Fibroblast of gingiva (primary cell): ENCODE results near the gene RHD.
"Not testable (repeated sequence)": the region's sequence is repeated elsewhere in the genome, so short reads cannot be mapped to it uniquely, and the experiment has no call there.

Experiments used
- DNase-seq: peaks from one replicate; pipeline ENCODE4 v3.0.0-alpha.2; 2011; ENCODE audit warnings: low read depth

Gene RHD

DNA sequence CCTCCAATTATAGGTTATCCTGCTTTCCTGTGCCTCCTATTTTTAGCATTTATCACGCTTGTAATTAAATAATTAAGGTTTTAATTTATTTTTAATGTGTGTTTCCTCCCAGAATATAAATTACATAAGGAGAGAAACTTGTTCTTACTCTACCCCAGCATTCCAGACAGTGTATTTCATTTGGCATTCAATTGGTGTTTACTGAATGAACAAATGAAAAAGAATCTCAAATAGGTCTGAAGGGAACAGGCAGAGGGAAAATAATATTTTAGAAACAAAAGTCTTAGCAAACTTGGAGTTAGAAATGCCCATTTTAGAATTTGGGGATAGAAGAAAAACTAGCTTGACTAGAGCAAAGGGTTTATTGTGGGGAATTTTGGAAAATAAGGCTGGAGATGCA is 15.1 kb upstream of the RHD start:
- DNase-seq = no peak

- DNase-seq = peak; percentile 48
Measured at GRCh38 chr1:25259813-25260212, 12.5 kb upstream of the RHD start.

DNA sequence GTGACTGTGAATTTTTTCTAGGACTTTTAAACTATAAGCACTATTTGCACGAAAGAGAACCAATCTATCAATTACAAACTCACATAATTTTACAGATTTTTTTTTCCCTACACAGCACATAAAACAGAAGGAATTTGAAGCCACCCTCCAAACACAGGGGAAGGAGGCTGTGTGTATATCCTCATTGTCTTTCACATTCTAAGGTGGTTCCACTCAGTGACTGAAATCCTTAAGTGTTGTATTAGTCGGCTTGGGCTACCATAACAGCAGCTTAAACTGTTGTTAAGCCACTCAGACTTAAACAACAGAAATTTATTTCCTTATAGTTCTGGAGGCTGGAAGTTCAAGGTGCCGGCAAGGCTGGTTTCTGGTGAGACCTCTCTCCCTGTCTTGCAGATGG is 12.0 kb upstream of the RHD start:
- not testable (repeated sequence) for DNase-seq

GRCh38 chr1:25266554-25267287 is 5.6 kb upstream of the RHD start:
- not testable (repeated sequence) for DNase-seq

- peak; percentile 71 for DNase-seq
Measured at GRCh38 chr1:25267288-25268142, 4.8 kb upstream of the RHD start.

- not testable (repeated sequence) for DNase-seq
Measured at GRCh38 chr1:25268143-25268760, 4.1 kb upstream of the RHD start.

DNA sequence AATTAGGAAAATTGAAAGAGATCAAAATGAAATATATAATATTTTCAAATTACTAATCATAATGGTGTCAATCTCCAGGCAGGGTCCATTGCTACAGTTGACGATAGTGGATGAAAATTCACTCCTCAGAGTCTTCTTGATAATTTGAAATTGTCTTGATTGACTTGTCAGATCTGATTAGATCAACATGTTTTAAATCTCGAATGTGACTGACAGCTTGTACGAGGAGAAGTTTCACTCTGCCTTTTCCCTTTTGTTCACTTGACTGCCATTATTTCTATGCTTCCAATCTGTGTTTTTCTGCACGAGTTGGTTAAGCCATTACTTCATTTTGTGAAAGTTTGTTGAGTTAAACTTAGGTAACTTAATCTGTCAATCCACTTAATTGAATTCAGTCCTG is 3.3 kb downstream of the RHD start:
- DNase-seq = not testable (repeated sequence)

DNA sequence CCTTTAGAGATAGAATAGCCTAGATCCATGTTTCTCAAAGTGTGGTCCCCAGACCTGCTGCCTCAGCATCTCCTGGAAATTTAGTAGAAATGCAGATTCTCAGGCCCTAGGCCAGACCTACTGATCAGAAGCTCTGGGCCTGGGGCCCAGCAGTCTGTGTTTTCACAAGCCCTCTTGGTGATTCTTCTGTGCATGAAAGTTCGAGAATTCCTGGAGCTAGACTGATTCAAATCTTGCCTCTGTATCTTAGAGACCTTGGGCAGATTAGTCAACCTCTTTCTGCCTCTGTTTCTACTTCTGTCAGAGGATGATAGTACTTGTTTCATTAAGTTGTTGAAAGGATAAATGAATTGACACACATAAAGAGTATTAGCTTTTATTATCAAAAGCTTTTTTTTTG is 5.0 kb downstream of the RHD start:
- not testable (repeated sequence) for DNase-seq

GRCh38 chr1:25278358-25278757 is 6.0 kb downstream of the RHD start:
- DNase-seq = not testable (repeated sequence)

DNA sequence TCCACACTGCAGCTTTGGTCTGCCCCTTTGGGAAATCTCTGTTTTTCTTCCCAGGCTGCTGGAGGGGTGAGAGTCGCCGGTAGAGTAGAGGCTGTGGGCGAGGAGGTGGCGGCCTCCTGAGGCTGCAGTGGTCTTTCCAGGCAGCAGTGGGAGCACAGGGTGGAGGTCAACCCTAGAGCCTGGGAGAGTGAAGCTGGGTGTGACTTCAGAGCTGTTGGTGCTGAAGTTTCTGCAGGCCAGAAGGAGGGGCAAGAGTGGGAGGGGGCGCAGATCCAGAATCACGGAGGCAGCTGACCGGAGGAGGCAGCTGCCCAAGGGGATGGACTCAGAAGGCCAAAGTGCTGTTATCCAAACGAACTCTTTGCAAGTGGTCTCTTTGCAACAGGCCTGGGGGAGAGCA is 6.5 kb downstream of the RHD start:
- DNase-seq = not testable (repeated sequence)

DNA sequence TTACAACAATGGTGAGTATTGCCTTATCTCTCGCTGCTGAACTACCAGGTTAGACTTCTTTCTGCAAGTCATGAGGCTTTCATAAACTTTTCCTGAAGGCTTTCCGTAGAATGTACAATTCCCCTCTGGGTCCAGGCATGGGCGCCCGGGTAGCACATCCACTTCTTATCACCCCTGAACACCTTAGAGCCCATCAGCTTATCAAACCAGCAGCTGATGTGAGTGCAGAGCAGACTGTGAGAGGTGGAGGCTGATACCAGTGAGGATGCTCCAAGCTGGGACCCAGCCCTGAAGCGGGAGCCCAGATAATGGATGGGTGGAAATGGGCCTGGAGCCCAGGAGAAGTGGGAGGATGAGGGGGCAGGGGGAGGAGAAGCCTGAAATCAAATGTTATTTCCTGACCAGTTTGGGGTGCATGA is 7.4 kb downstream of the RHD start:
- not testable (repeated sequence) for DNase-seq

GRCh38 chr1:25285862-25286261 is 13.6 kb downstream of the RHD start:
- not testable (repeated sequence) for DNase-seq

DNA sequence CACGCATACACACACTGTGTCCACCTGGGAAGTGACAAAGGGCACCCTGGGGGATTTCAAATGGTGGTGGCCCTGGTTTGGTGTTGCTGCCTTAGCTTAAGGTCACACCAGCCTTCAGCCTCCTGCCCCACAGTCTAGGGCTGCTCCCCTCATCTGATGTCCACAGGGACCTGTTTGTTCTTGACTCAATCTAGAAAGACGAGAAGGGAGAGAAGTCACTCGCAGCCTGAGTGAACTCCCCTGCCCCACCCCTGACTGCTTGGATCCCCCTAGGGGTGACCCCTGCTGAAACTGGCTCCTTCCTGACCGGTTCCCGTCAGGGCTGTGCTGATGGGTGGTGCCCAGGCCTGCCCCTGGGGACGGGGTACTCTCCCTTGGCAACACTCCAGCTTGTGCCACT is 14.9 kb downstream of the RHD start:
- DNase-seq = not testable (repeated sequence)

DNA sequence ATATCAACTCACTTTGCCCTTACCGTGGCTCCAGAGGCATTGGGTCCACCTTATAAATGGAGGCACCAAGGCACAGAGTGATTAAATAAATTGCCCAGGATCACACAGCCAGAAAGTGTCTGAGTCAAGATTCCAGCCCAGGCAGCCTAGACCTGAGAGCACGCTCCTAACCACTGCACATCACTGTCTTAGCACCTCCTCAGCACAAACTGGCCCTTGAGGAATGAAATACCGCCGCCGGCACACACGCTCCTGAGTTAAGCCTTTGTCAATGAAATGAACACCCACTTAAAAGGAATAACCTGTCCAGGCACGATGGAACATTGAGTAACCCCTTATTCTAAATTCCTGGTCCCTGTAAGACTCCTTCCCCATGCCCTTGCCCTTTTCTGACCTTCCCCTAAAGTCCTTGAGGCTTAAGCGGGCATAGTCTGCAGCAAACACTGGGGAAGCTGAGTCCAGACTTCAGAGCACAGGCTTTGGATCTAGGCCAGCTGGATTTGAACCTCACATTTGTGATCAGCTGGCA is 16.3 kb downstream of the RHD start:
- not testable (repeated sequence) for DNase-seq

DNA sequence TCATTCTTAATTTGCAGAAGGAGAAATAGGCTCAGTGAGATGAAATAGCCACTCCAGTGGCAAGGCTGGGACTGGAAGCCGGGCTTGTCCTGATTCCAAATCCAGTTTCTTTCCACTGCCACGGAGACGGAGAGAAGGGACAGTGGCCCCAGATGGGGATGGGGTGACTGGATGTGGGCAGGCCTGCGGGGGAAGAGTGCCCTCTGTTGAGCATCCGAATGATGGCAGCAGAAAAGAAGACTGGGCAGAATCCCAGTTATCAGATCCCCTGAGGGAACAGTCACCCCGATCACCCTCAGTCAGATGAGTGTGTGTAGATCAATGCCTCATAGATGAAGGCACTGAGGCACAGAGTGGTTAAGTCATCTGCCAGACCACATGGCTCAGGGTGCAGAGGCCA is 17.7 kb downstream of the RHD start:
- not testable (repeated sequence) for DNase-seq

- DNase-seq = not testable (repeated sequence)
Measured at GRCh38 chr1:25293426-25293825, 21.1 kb downstream of the RHD start.

DNA sequence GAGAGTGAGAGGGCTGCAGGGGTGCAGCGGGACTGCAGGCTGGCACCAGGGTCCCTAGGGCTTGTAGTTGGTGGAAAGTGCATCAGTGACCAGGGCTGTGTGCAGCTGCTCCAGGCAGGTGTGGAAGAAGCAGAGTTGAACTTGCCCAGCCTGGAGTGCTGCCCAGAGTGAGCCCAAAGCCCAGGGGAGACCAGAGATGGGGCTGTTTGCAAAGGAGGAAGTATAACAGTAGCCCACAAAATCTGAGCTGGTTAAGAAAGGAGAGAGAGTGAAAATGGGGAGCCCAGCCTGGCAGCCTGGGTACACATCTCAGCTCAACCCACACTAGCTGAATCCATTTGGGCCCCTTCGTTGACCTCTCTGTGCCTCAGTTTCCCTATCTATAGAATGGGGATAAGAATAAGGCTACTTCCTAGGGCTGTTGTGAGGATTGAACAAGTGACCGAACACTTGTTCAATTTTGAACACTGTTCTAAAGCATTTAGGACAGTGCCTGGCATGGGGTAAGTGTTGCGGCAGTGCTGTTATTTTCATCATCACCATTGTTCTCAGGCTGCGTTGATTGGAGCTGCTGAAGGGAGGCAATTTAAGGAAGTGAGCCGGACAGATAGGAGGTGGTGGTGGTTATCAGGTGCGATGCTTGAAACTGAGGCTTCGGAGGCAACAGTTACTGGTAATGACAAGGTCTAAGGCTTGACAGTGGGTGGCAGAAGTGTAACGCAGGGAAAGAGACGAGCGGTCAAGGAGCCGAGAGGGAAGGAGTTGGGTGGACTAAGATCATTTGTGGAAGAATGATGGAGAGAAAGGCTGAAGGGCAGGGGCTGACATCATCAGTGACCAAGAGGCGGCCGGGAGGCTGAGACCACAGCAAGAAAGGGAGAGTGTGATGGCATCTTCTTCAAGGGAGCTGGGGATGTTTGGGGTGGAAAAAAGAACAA is 22.8 kb downstream of the RHD start:
- not testable (repeated sequence) for DNase-seq

DNA sequence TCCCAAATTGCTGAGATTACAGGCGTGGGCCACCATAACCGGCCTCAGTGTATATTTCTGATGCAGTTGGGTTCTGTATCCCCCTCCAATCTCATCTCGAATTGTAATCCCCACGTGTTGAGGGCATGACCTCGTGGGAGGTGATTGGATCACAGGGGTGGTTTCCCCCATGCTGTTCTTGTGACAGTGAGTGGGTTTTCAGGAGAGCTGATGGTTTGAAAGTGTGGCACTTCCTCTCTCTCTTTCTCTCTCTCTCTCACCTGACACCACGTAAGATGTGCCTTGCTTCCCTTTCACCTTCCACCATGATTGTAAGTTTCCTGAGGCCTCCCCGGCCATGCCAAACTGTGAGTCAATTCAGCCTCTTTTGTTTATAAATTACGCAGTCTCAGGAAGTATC is 24.2 kb downstream of the RHD start:
- not testable (repeated sequence) for DNase-seq

DNA sequence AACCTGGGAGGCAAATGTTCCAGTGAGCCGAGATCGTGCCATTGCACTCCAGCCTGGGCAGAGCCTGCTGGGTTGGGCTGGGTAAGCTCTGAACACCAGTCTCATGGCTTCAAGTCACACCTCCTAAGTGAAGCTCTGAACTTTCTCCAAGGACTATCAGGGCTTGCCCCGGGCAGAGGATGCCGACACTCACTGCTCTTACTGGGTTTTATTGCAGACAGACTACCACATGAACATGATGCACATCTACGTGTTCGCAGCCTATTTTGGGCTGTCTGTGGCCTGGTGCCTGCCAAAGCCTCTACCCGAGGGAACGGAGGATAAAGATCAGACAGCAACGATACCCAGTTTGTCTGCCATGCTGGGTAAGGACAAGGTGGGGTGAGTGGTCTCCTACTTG is 28.4 kb downstream of the RHD start:
- not testable (repeated sequence) for DNase-seq

GRCh38 chr1:25302330-25302729 is 30.0 kb downstream of the RHD start:
- not testable (repeated sequence) for DNase-seq

DNA sequence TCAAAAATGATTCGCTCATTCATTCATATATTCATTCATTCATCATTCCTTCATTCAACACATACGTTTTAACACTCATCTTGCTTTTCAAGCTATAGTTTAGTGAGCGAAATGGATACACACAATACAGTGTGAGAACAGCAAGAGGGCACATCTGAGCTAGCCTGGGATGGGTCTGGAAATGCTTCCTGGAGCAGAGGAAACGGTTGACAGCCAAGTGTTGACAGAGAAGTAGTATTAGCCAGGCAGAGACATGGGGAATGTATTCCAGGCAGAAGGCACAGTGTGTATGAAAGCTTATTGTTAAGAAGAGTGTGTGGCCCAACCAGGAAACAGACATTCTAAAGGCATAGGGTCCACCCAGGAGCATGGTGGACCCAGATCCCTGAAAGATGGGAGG is 32.6 kb downstream of the RHD start:
- DNase-seq = not testable (repeated sequence)
